HK-2 (cell line): ENCODE data around the gene LRG1.

Source experiments
- DNase-seq: peaks from one replicate; pipeline ENCODE4 v3.0.0-alpha.2; 2018; ENCODE audit not compliant: unreplicated experiment

LRG1 gene

GRCh38 chr19:4495471-4495870, 44.4 kb downstream of the LRG1 start:
- no peak for DNase-seq

GRCh38 chr19:4494691-4495064, 45.2 kb downstream of the LRG1 start:
- no peak for DNase-seq

GRCh38 chr19:4493929-4494690, 45.7 kb downstream of the LRG1 start:
- no peak for DNase-seq

- DNase-seq: no peak
Measured at GRCh38 chr19:4493104-4493928, 46.5 kb downstream of the LRG1 start.

GRCh38 chr19:4492337-4493103, 47.3 kb downstream of the LRG1 start:
- DNase-seq: no peak

GRCh38 chr19:4491446-4491845, 48.4 kb downstream of the LRG1 start:
- no peak for DNase-seq

- DNase-seq: no peak
Measured at GRCh38 chr19:4488496-4488895, 51.3 kb downstream of the LRG1 start.

- DNase-seq: no peak
Measured at GRCh38 chr19:4487572-4487971, 52.3 kb downstream of the LRG1 start.
